ENCODE measurements around the gene DYNLT2. TPM values are rescaled to one million over a fixed set of nuclear protein-coding genes. Genes with fewer than 3 reads are reported as not detected.

Gene DYNLT2
- total and polyA plus RNA-seq, 7 donors, result 0.73 to 2.8 (median 1.0) TPM

DNA sequence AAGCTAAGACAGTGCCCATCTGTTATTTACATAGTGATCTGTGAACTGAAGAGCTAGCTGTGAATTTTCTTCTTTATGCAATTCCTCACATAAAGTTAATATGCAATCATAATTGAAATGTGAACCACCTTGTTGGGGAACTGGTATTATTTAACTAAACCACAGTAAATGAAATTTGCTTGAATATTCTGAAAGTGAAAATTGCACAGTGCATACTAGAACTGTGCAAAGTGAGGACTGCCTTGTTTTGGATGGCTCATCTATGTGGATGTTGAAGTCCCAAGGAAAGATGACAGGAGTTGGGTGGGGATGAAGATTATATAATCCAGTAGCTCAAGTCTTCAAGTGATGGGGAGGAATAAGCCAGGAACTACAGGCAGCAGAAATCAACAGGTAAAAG, 21.4 kb downstream of the DYNLT2 start:
- ATAC-seq (no peak), DNase-seq (no peak)
- no peaks in the 10 kb centered on the region for H3K36me3 ChIP-seq (ENCODE audit: insufficient read depth in 1 of 2, low read depth in 1 of 2)
- no peaks in the 10 kb centered on the region for H3K9me3 ChIP-seq
- no peak overlapping the region for H3K27ac ChIP-seq
- H3K4me1 ChIP-seq, result no peaks in the 10 kb centered on the region
- H3K4me3 ChIP-seq, result no peak overlapping the region
- TF ChIP-seq, protein P1, sequence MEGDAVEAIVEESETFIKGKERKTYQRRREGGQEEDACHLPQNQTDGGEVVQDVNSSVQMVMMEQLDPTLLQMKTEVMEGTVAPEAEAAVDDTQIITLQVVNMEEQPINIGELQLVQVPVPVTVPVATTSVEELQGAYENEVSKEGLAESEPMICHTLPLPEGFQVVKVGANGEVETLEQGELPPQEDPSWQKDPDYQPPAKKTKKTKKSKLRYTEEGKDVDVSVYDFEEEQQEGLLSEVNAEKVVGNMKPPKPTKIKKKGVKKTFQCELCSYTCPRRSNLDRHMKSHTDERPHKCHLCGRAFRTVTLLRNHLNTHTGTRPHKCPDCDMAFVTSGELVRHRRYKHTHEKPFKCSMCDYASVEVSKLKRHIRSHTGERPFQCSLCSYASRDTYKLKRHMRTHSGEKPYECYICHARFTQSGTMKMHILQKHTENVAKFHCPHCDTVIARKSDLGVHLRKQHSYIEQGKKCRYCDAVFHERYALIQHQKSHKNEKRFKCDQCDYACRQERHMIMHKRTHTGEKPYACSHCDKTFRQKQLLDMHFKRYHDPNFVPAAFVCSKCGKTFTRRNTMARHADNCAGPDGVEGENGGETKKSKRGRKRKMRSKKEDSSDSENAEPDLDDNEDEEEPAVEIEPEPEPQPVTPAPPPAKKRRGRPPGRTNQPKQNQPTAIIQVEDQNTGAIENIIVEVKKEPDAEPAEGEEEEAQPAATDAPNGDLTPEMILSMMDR (IDR thresholded peaks at IDR 0.05), result no peak
- intact Hi-C loops (cut with DNase I), result loop anchor here in 1 of 2 donors (10.0 kb wide), 1 partner anchor 825 kb away; the partner anchor contains the start of genes PSMB1 and TBP
- H3K27me3 ChIP-seq (ENCODE audit: insufficient read depth in 3 of 3, low read length in 2 of 3), result no peaks in the 10 kb centered on the region

DNA sequence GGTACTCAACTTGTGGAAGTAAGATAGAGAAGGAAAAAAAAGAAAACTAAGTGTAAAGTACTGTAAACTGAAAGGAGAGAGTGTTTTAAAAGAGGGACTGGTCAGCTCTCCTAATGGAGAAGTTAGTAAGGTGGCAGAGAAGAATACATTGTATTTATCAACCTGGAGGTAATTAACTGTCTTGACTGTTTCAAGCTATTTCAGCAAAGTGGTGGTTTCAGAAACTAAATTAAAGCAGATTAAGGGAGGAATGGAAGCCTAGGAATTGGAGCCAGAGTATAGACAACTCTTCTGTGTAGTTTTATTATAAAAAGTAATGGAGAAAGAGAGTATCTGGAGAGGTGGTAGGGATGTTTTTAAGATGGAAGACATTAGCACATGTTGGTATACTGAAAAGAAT, 24.4 kb downstream of the DYNLT2 start:
- Histone ChIP-seq H3K9me3 (no peaks in the 10 kb centered on the region), H3K27ac (no peak overlapping the region), H3K36me3 (ENCODE audit: insufficient read depth in 1 of 2, low read depth in 1 of 2) (no peaks in the 10 kb centered on the region), H3K4me1 (peaks cover 9% of the 10 kb centered on the region), H3K4me3 (no peak overlapping the region), H3K27me3 (ENCODE audit: insufficient read depth in 3 of 3, low read length in 2 of 3) (no peaks in the 10 kb centered on the region)
- DNase-seq (no peak), ATAC-seq (no peak)
- TF ChIP-seq, protein P1 (IDR thresholded peaks at IDR 0.05), result no peak
- intact Hi-C loops (cut with DNase I), result loop anchor here in 1 of 2 donors (10.0 kb wide), 1 partner anchor 828 kb away; the partner anchor contains the start of genes PSMB1 and TBP

DNA sequence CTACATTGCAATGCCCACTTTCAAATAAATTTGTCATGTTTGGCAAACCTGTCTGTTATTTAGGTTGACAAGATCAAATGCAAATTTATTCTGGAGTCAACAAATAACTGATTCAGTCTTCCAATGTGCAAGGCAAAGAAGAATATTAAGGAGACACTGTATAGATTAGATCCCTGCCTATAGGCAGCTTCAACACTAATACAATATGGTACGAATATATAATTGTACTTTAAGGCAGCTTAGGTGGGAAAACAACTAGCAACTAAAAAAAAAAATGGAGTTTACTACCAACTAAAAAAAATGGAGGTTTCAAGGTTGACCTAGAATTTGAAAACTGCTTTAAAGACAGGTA, 25.3 kb downstream of the DYNLT2 start:
- no peak for ATAC-seq
- TF ChIP-seq, protein P1 (IDR thresholded peaks at IDR 0.05), result no peak
- peaks cover 18% of the 10 kb centered on the region for H3K4me1 ChIP-seq
- no peaks in the 10 kb centered on the region for H3K27me3 ChIP-seq (ENCODE audit: insufficient read depth in 3 of 3, low read length in 2 of 3)
- H3K36me3 ChIP-seq (ENCODE audit: insufficient read depth in 1 of 2, low read depth in 1 of 2), result no peaks in the 10 kb centered on the region
- H3K27ac ChIP-seq, result peak overlapping the region; percentile 89
- intact Hi-C loops (cut with DNase I), result loop anchor here in 1 of 2 donors (10.0 kb wide), 1 partner anchor 829 kb away; the partner anchor contains the start of genes PSMB1 and TBP
- no peak for DNase-seq
- H3K9me3 ChIP-seq, result no peaks in the 10 kb centered on the region
- 90 to 98% (median 97%) methylated on average over 1 of the region's 1 CpG for WGBS, 3 donors
- no peak overlapping the region for H3K4me3 ChIP-seq

DNA sequence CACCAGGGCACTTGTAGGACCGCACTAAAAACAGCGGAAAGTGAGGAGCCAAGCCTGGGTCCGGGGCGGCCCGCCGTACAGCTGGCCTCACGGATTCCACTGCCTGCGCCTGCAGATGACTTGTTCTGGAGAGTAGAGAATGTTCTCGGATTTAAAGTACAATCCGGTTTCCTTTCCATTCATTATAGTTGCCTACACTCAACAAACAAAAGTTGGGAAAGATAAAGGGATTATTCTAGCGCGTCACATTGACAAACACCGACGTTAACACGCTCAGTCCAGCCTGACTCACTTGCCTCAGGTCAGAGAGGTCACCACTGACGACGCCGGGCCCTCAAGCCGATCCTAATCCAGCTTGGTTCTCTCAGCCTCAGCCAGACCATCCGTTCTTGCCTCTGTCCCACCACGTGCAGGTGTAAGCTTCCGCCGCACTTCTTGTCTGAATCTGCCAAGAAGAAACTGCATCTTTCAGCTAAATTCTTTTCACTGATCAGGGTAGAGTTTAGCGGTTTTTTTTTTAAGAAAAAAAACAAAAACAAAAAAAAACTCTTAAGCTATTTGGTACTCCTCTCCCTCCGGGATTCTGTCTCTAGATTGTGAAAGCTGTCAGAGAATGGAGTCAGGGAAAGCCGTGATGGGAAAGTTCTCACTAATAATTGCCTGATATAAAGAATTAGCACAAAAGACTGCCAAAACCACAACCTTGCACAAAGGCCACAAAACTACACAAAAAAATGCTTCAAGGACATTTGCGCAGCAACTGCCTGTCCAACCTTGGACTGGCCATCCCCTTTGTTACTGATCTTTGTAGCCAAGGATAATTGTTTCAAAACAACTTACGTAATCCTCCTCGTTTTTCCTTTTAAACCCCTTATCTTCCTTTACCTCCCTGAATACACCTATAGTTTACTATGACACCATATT, 26.0 kb downstream of the DYNLT2 start:
- DNase-seq (peak; percentile 74 to 84), ATAC-seq (peak; percentile 65 to 79 (median 72))
- Histone ChIP-seq H3K4me1 (peaks cover 18% of the 10 kb centered on the region), H3K9me3 (no peaks in the 10 kb centered on the region), H3K27ac (peak overlapping the region; percentile 89), H3K36me3 (ENCODE audit: insufficient read depth in 1 of 2, low read depth in 1 of 2) (no peaks in the 10 kb centered on the region), H3K4me3 (peak overlapping the region; percentile 79), H3K27me3 (ENCODE audit: insufficient read depth in 3 of 3, low read length in 2 of 3) (no peaks in the 10 kb centered on the region)
- intact Hi-C loops (cut with DNase I), result loop anchor here in 1 of 2 donors (1.0 to 10.0 kb wide), 2 partner anchors 26 to 829 kb away; partner anchors contain the start of genes DYNLT2, ERMARD, PSMB1 and TBP
- 24 to 35% (median 27%) methylated on average over 29 of the region's 29 CpGs for WGBS, 3 donors
- TF ChIP-seq, protein P1 (IDR thresholded peaks at IDR 0.05), result no peak
